H1 (cell line): ENCODE results near the gene TIMELESS. TPM values are rescaled to one million over a fixed set of nuclear protein-coding genes. Genes with fewer than 3 reads are reported as not detected.

Experiments used
- CTCF ChIA-PET: fragments of 300-600 bp; sonication (Branson Sonifier 250); formaldehyde crosslinking; loops from one replicate; lab custom pipeline; 2021; ENCODE audit not compliant: partially characterized antibody; lab: Charles Lee
- POLR2A ChIA-PET: fragments of 300-600 bp; sonication (Branson Sonifier 250); formaldehyde crosslinking; loops from one replicate; lab custom pipeline; 2021; ENCODE audit warnings: inconsistent platforms; ENCODE audit not compliant: partially characterized antibody; lab: Charles Lee
- DNase-seq, 2 experiments: peaks; one replicate each; pipeline versions ENCODE4 v3.0.0 to v3.0.0-alpha.2; 2010 to 2022; ENCODE audit warnings: low spot score in 2 of 2, low read depth in 1 of 2, mixed read lengths in 1 of 2
- FAIRE-seq: peaks from 2 replicates; lab custom pipeline; 2011; peaks lifted over from hg19 to GRCh38; lab: Jason Lieb, UNC
- H2AFZ ChIP-seq: 2 replicates; pipeline ENCODE4 v1.8.1; 2012; ENCODE audit warnings: low read length, inconsistent platforms
- H2AK5ac ChIP-seq: 2 replicates; pipeline ENCODE4 v1.6.1; 2013; ENCODE audit warnings: low read depth, low read length
- H2BK120ac ChIP-seq: replicated peaks from 2 replicates; pipeline ENCODE3; 2013; ENCODE audit warnings: low read depth, low read length, inconsistent platforms
- H2BK12ac ChIP-seq: 2 replicates; pipeline ENCODE4 v1.6.1; 2013; ENCODE audit warnings: low read depth, low read length
- H2BK15ac ChIP-seq: 2 replicates; pipeline ENCODE4 v1.6.1; 2013; ENCODE audit warnings: low read length
- H2BK20ac ChIP-seq: 2 replicates; pipeline ENCODE4 v1.6.1; 2013; ENCODE audit warnings: low read length
- H2BK5ac ChIP-seq: 2 replicates; pipeline ENCODE4 v1.6.1; 2013; ENCODE audit warnings: low read depth, low read length
- H3K14ac ChIP-seq: 2 replicates; pipeline ENCODE4 v1.6.1; 2013; ENCODE audit warnings: inconsistent platforms; ENCODE audit not compliant: insufficient read length
- H3K18ac ChIP-seq: 2 replicates; pipeline ENCODE4 v1.6.1; 2013; ENCODE audit warnings: low read length; ENCODE audit errors: extremely low read depth
- H3K23ac ChIP-seq: 2 replicates; pipeline ENCODE4 v1.6.1; 2013; ENCODE audit warnings: inconsistent platforms; ENCODE audit not compliant: insufficient read length
- H3K23me2 ChIP-seq: 2 replicates; pipeline ENCODE4 v1.6.1; 2013; ENCODE audit warnings: low read depth, low read length
- H3K27ac ChIP-seq: 2 replicates; pipeline ENCODE4 v1.6.1; 2011; ENCODE audit warnings: low read depth, low read length, inconsistent platforms
- H3K27me3 ChIP-seq, 4 experiments: replicated peaks in 1 of 4; 1 replicate in 1 of 4; 2 replicates in 3 of 4; pipeline versions ENCODE4 v1.6.1 to v1.8.1; 2011 to 2013; ENCODE audit warnings: low read length in 3 of 4, mild to moderate bottlenecking in 3 of 4, inconsistent platforms in 2 of 4, mixed read lengths in 2 of 4, moderate library complexity in 1 of 4; ENCODE audit not compliant: control insufficient read depth in 3 of 4, insufficient read depth in 3 of 4; ENCODE audit errors: extremely low read depth in 1 of 4
- H3K36me3 ChIP-seq, 4 experiments: 2 replicates each; pipeline versions ENCODE4 v1.6.1 to v1.8.1; 2011 to 2013; ENCODE audit warnings: mild to moderate bottlenecking in 4 of 4, low read length in 3 of 4, moderate library complexity in 2 of 4, control low read depth in 1 of 4, inconsistent platforms in 1 of 4; ENCODE audit not compliant: insufficient read depth in 4 of 4, control insufficient read depth in 2 of 4
- H3K4ac ChIP-seq: replicated peaks from 2 replicates; pipeline ENCODE3; 2013; ENCODE audit warnings: low read length, low read depth, mixed read lengths, inconsistent platforms; ENCODE audit not compliant: insufficient read length
- H3K4me1 ChIP-seq, 4 experiments: replicated peaks in 1 of 4; 1 replicate in 1 of 4; 2 replicates in 3 of 4; pipeline versions ENCODE4 v1.6.1 to v1.8.1; 2011 to 2013; ENCODE audit warnings: low read length in 3 of 4, inconsistent platforms in 2 of 4, mixed read lengths in 1 of 4; ENCODE audit not compliant: insufficient read depth in 4 of 4, control insufficient read depth in 3 of 4
- H3K4me2 ChIP-seq, 2 experiments: 2 replicates each; pipeline versions ENCODE4 v1.6.1 to v1.8.1; 2011 to 2013; ENCODE audit warnings: low read depth in 2 of 2, low read length in 2 of 2, control low read depth in 1 of 2, inconsistent platforms in 1 of 2, mild to moderate bottlenecking in 1 of 2; ENCODE audit not compliant: insufficient read depth in 1 of 2
- H3K4me3 ChIP-seq, 4 experiments: fragments of 200-600, 300-600 bp in 1 of 4; sonication (generic), shearing (Covaris generic), sonication (Bioruptor Twin) in 1 of 4; 2 replicates each; pipeline versions ENCODE4 v1.5.1 to v1.8.1; 2011 to 2016; ENCODE audit warnings: low read length in 4 of 4, low read depth in 3 of 4, control low read depth in 2 of 4, inconsistent platforms in 2 of 4, mild to moderate bottlenecking in 2 of 4, mixed read lengths in 1 of 4, moderate library complexity in 1 of 4; ENCODE audit not compliant: insufficient read depth in 2 of 4; ENCODE audit errors: extremely low read depth in 1 of 4
- H3K56ac ChIP-seq: replicated peaks from 2 replicates; pipeline ENCODE3; 2013; ENCODE audit warnings: low read depth, mild to moderate bottlenecking, mixed read lengths, low read length, inconsistent platforms; ENCODE audit not compliant: insufficient read length
- H3K79me1 ChIP-seq: 2 replicates; pipeline ENCODE4 v1.6.1; 2013; ENCODE audit warnings: low read depth, low read length, control low read depth
- H3K79me2 ChIP-seq, 2 experiments: 2 replicates each; pipeline versions ENCODE4 v1.6.1 to v1.8.1; 2012 to 2013; ENCODE audit warnings: low read length in 2 of 2, mild to moderate bottlenecking in 2 of 2, inconsistent platforms in 1 of 2; ENCODE audit not compliant: insufficient read depth in 2 of 2, control insufficient read depth in 1 of 2
- H3K9ac ChIP-seq, 4 experiments: replicated peaks in 1 of 4; 1 replicate in 1 of 4; 2 replicates in 3 of 4; pipeline versions ENCODE4 v1.6.1 to v1.8.1; 2011 to 2013; ENCODE audit warnings: low read depth in 3 of 4, low read length in 3 of 4, control low read depth in 2 of 4, mild to moderate bottlenecking in 2 of 4, moderate library complexity in 2 of 4, inconsistent platforms in 1 of 4; ENCODE audit errors: extremely low read depth in 1 of 4
- H3K9me3 ChIP-seq, 2 experiments: 2 replicates each; pipeline versions ENCODE4 v1.6.1 to v1.8.1; 2012 to 2013; ENCODE audit warnings: mild to moderate bottlenecking in 2 of 2, moderate library complexity in 2 of 2, control low read depth in 1 of 2, inconsistent platforms in 1 of 2, low read depth in 1 of 2, low read length in 1 of 2, mixed read lengths in 1 of 2; ENCODE audit not compliant: insufficient read depth in 2 of 2
- H4K20me1 ChIP-seq, 2 experiments: replicated peaks in 1 of 2; 2 replicates each; pipeline versions ENCODE3 to v1.8.1; 2011 to 2013; ENCODE audit warnings: inconsistent platforms in 2 of 2, low read length in 2 of 2, mild to moderate bottlenecking in 1 of 2; ENCODE audit not compliant: insufficient read depth in 2 of 2, control insufficient read depth in 1 of 2
- H4K5ac ChIP-seq: 2 replicates; pipeline ENCODE4 v1.6.1; 2013; ENCODE audit warnings: low read length, low read depth, mixed read lengths, inconsistent platforms; ENCODE audit not compliant: insufficient read length
- H4K8ac ChIP-seq: 2 replicates; pipeline ENCODE4 v1.8.0; 2013; ENCODE audit warnings: mild to moderate bottlenecking, moderate library complexity, low read length, inconsistent platforms; ENCODE audit not compliant: insufficient read depth; ENCODE audit errors: extremely low read depth
- H4K91ac ChIP-seq: replicated peaks from 2 replicates; pipeline ENCODE3; 2013; ENCODE audit warnings: low read length, mixed read lengths, inconsistent platforms; ENCODE audit not compliant: insufficient read length
- CREB1 ChIP-seq: IDR thresholded peaks from 2 replicates; pipeline ENCODE4 v1.6.1; 2012; ENCODE audit warnings: inconsistent platforms
- SIN3A ChIP-seq, 2 experiments: IDR thresholded peaks in 1 of 2; conservative IDR thresholded peaks in 1 of 2; 2 replicates each; pipeline ENCODE4 v1.6.1; 2011 to 2012; ENCODE audit warnings: low read length in 2 of 2, improper control_type of control experiment in 1 of 2, low read depth in 1 of 2, mild to moderate bottlenecking in 1 of 2
- SIRT6 ChIP-seq: IDR thresholded peaks from one replicate; pipeline ENCODE4 v1.7.1; 2012; ENCODE audit warnings: low read length, inconsistent platforms
- WGBS, 2 experiments: shearing (Covaris generic) in 1 of 2; methylation state at CpG; one replicate each; pipeline versions ENCODE4 v1.1.6 to v1.1.7; 2013 to 2015; ENCODE audit warnings: low lambda C conversion rate in 2 of 2, mixed read lengths in 2 of 2, inconsistent platforms in 1 of 2, low coverage in 1 of 2, missing lambda C conversion rate in 1 of 2; ENCODE audit not compliant: insufficient replicate concordance in 2 of 2, insufficient coverage in 1 of 2, insufficient read length in 1 of 2; ENCODE audit errors: extremely low coverage in 1 of 2, missing lambda C conversion rate in 1 of 2; 5-methylcytosine and 5-hydroxymethylcytosine counted together
- polyA plus RNA-seq, 7 experiments: library from polyadenylated mRNA; depleted of rRNA in 3 of 7; stranded (reverse) in 5 of 7; unstranded in 2 of 7; fragments of >200 nt in 5 of 7; fragments of 200-250 nt in 2 of 7; gene quantifications; 1 replicate in 5 of 7; 2 replicates in 1 of 7; 4 replicates in 1 of 7; pipeline versions ENCODE4 v1.2.1 to v1.2.3, GENCODE V29; 2011 to 2013; ENCODE audit warnings: missing spikeins in 2 of 7, mixed read lengths in 2 of 7
- total RNA-seq: library from RNA; stranded (reverse); fragmentation: NEBNext Ultra II Directional; extraction: Animal tissue kit (Norgen Biotek cat#: 25700); gene quantifications from 2 replicates; pipeline ENCODE4 v1.2.1, GENCODE V29; 2021

TIMELESS gene
- total and polyA plus RNA-seq, 2 of the 8 experiments (the other 6 are each of a cell fraction or from before 2014, with no cell fraction given): 17.1 to 86.7 TPM

DNA sequence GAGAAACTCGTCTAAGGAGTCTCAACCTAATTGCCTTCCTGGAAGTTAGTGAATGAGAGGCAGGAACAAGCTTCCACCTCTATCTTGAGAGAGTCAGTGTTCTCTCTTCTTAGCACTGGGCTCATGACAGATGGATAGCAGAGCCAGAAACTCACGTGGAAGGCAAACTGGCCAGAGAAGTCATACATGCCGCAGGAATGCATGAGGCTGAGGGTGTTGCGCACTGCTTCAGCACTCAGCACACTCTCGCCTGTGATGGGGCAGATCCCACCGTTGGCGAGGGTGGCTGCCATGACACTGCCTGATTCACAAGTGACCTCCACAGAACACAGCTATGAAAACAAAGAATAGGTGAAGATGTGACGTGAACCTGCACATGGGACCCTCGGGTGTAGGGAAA lies 25.2 kb upstream of the TIMELESS start:
- Histone ChIP-seq H3K4me1 (peaks cover 0 to 3% (median 0%) of the 10 kb centered on the region in 4 experiments; a peak in 1 of 7 replicates), H4K5ac (no peak overlapping the region), H2BK12ac (no peak overlapping the region), H3K27me3 (no peaks in the 10 kb centered on the region), H2BK15ac (no peak overlapping the region), H3K56ac (no peak overlapping the region), H3K18ac (no peak overlapping the region), H3K23me2 (no peaks in the 10 kb centered on the region), H3K9me3 (no peaks in the 10 kb centered on the region), H2BK120ac (no peak overlapping the region), H2BK5ac (no peak overlapping the region), H3K4ac (no peak overlapping the region), H2AK5ac (no peak overlapping the region), H3K36me3 (peaks cover 5 to 27% (median 7%) of the 10 kb centered on the region in 4 experiments; a peak in 7 of 8 replicates), H2AFZ (no peak overlapping the region), H3K23ac (no peak overlapping the region), H3K27ac (no peak overlapping the region), H2BK20ac (no peak overlapping the region), H3K9ac (no peak overlapping the region), H4K91ac (no peak overlapping the region), H4K20me1 (peaks cover 2% of the 10 kb centered on the region in 2 experiments), H3K79me2 (peaks cover 0 to 18% of the 10 kb centered on the region in 2 experiments; a peak in 2 of 4 replicates), H3K79me1 (peaks cover 8% of the 10 kb centered on the region), H3K4me3 (no peak overlapping the region), H3K14ac (no peak overlapping the region), H4K8ac (no peak overlapping the region), H3K4me2 (no peak overlapping the region)
- FAIRE-seq (no peak), DNase-seq (no peak)
- CTCF ChIA-PET: interaction anchor here (1.0 to 1.7 kb wide), 4 partner anchors 10 to 116 kb away, joined by 3 to 5 read pairs (median 4); no protein-coding TSS in a partner anchor
- 87% methylated on average over 9 of the region's 9 CpGs; no CpG with 5 or more reads in 1 of the 2 experiments for WGBS, 2 experiments
- TF ChIP-seq SIN3A (conservative IDR thresholded peaks at IDR 0.05 in 1 of 2, IDR thresholded peaks at IDR 0.05 in 1 of 2; ENCODE audit: low read depth in 1 of 2, low read length in 2 of 2) (no peak), SIRT6 (no peak), CREB1 (no peak)
- POLR2A ChIA-PET: interaction anchor here (0.8 to 2.5 kb wide), 5 partner anchors 10 to 180 kb away, joined by 3 to 9 read pairs (median 6); partner anchors contain the start of gene GLS2
